K562 (cell line): ENCODE results near the gene PLEKHG4B. TPM values are rescaled to one million over a fixed set of nuclear protein-coding genes. Genes with fewer than 3 reads are reported as not detected.
A peak's percentile ranks its signal among the peaks of the same experiment; 100 is the strongest.

Experiments used
- ATAC-seq: fragments of 200-7000 bp; cut with Tn5 transposase; 3 replicates; pipeline ENCODE4 v1.9.1; 2020; ENCODE audit warnings: moderate library complexity
- BruUV-seq: library from RNA; stranded (reverse); fragments of 400-500 nt; replicated peaks from 2 replicates; lab custom pipeline; 2021; lab: Mats Ljungman, UMichigan
- CTCF ChIA-PET: fragments of 300-600 bp; formaldehyde crosslinking; extraction: SDS; loops from one replicate; lab custom pipeline; 2021; ENCODE audit warnings: low intra/inter-chr PET ratio; lab: Yijun Ruan, JAX
- POLR2A ChIA-PET: fragments of 300-600, 350-650 bp; sonication (Branson Sonifier 250); formaldehyde crosslinking; extraction: SDS; loops from one replicate; lab custom pipeline; 2021; ENCODE audit warnings: antibody characterized with exemption, inconsistent platforms; lab: Yijun Ruan, JAX
- DNase-seq, 4 experiments: peaks; one replicate each; pipeline versions ENCODE4 v3.0.0 to v3.0.0-alpha.2; 2011 to 2018; ENCODE audit warnings: low spot score in 3 of 4, mixed read lengths in 3 of 4; ENCODE audit errors: extremely low read depth in 1 of 4
- FAIRE-seq: peaks from 2 replicates; lab custom pipeline; 2011; peaks lifted over from hg19 to GRCh38; lab: Jason Lieb, UNC
- H2AFZ ChIP-seq: 2 replicates; pipeline ENCODE4 v1.6.0; 2011; ENCODE audit warnings: low read depth, low read length, control low read depth, inconsistent platforms
- H3K27ac ChIP-seq: fragments of 200-600 bp; 3 replicates; pipeline ENCODE4 v1.8.0; 2011; ENCODE audit warnings: low read depth, mild to moderate bottlenecking, control low read depth, inconsistent platforms, low read length, moderate library complexity, mixed read lengths; ENCODE audit errors: extremely low read depth
- H3K27me3 ChIP-seq, 2 experiments: fragments of 300-600 bp in 1 of 2; 2 replicates in 1 of 2; 3 replicates in 1 of 2; pipeline versions ENCODE4 v1.6.0 to v1.8.0; 2011; ENCODE audit warnings: inconsistent platforms in 2 of 2, low read length in 2 of 2, mild to moderate bottlenecking in 1 of 2, mixed read lengths in 1 of 2, moderate library complexity in 1 of 2; ENCODE audit not compliant: control insufficient read depth in 2 of 2, insufficient read depth in 2 of 2
- H3K36me3 ChIP-seq: fragments of 300-600 bp; 3 replicates; pipeline ENCODE4 v1.8.0; 2011; ENCODE audit warnings: mild to moderate bottlenecking, low read length, inconsistent platforms; ENCODE audit not compliant: control insufficient read depth, insufficient read depth
- H3K4me1 ChIP-seq, 2 experiments: fragments of 200-600 bp in 1 of 2; replicated peaks in 1 of 2; 2 replicates in 1 of 2; 3 replicates in 1 of 2; pipeline versions ENCODE4 v1.5.1 to v1.8.0; 2011; ENCODE audit warnings: inconsistent platforms in 2 of 2, low read length in 2 of 2, mild to moderate bottlenecking in 1 of 2, mixed read lengths in 1 of 2, moderate library complexity in 1 of 2; ENCODE audit not compliant: control insufficient read depth in 2 of 2, insufficient read depth in 2 of 2
- H3K4me2 ChIP-seq: 2 replicates; pipeline ENCODE4 v1.6.1; 2011; ENCODE audit warnings: low read length, control low read depth, inconsistent platforms, mixed read lengths; ENCODE audit not compliant: insufficient read depth
- H3K4me3 ChIP-seq: fragments of 200-600 bp; sonication (generic), shearing (Covaris generic); 2 replicates; pipeline ENCODE4 v1.5.1; 2016; ENCODE audit warnings: control low read depth, inconsistent platforms
- H3K79me2 ChIP-seq: fragments of 200-600 bp; 3 replicates; pipeline ENCODE4 v1.8.0; 2011; ENCODE audit warnings: low read length, inconsistent platforms; ENCODE audit not compliant: control insufficient read depth, insufficient read depth
- H3K9ac ChIP-seq, 2 experiments: 2 replicates each; pipeline versions ENCODE4 v1.6.0 to v1.6.1; 2011; ENCODE audit warnings: low read depth in 2 of 2, low read length in 2 of 2, control low read depth in 1 of 2, inconsistent platforms in 1 of 2, mild to moderate bottlenecking in 1 of 2, mixed read lengths in 1 of 2; ENCODE audit not compliant: insufficient read depth in 1 of 2
- H3K9me1 ChIP-seq: one replicate; pipeline ENCODE4 v1.6.0; 2011; ENCODE audit warnings: inconsistent platforms, mild to moderate bottlenecking, low read length, moderate library complexity; ENCODE audit not compliant: control insufficient read depth, insufficient read depth
- H3K9me3 ChIP-seq: replicated peaks from 2 replicates; pipeline ENCODE4 v1.5.1; 2011; ENCODE audit warnings: low read depth, low read length, inconsistent platforms; ENCODE audit not compliant: control insufficient read depth, insufficient read depth
- H4K20me1 ChIP-seq: replicated peaks from 2 replicates; pipeline ENCODE4 v1.6.1; 2011; ENCODE audit warnings: low read length, inconsistent platforms, mixed read lengths; ENCODE audit not compliant: control insufficient read depth, insufficient read depth
- DNMT1 ChIP-seq: fragments of 450-650 bp; IDR thresholded peaks from 2 replicates; pipeline ENCODE4 v1.6.1; 2016; ENCODE audit warnings: antibody characterized with exemption, mild to moderate bottlenecking
- RB1 ChIP-seq: fragments of 450-650 bp; IDR thresholded peaks from 2 replicates; pipeline ENCODE4 v1.6.1; 2017; ENCODE audit warnings: low read depth, mild to moderate bottlenecking
- SMARCC2 ChIP-seq: fragments of 450-650 bp; IDR thresholded peaks from 2 replicates; pipeline ENCODE4 v1.6.1; 2017; ENCODE audit warnings: antibody characterized with exemption, moderate library complexity, mild to moderate bottlenecking, low read depth
- SP1 ChIP-seq: sonication (generic); formaldehyde crosslinking; IDR thresholded peaks from 2 replicates; pipeline ENCODE4 v1.8.1; 2022; ENCODE audit warnings: mild to moderate bottlenecking, missing genetic modification reagents
- TGIF2 ChIP-seq: sonication (generic); formaldehyde crosslinking; IDR thresholded peaks from 2 replicates; pipeline ENCODE4 v1.8.1; 2022; ENCODE audit warnings: mild to moderate bottlenecking, missing genetic modification reagents, moderate library complexity
- WGBS: fragments of 100-300 bp; shearing (Covaris generic); methylation state at CpG from one replicate; pipeline ENCODE4 v1.1.6; 2016; ENCODE audit warnings: low coverage, mixed read lengths; ENCODE audit not compliant: insufficient coverage; ENCODE audit errors: missing lambda C conversion rate; 5-methylcytosine and 5-hydroxymethylcytosine counted together
- in situ Hi-C: fragments of 300-500 bp; cut with MboI; formaldehyde crosslinking; loops from 4 replicates; pipeline ENCODE4 v1.15.0; 2018; ENCODE audit warnings: inconsistent platforms, mixed read lengths
- intact Hi-C: fragments of 100-400 bp; cut with micrococcal nuclease; formaldehyde crosslinking; loops from 2 replicates; pipeline ENCODE4 v1.14.2; 2022
- polyA plus RNA-seq, 8 experiments: library from polyadenylated mRNA; depleted of rRNA in 4 of 8; stranded (reverse) in 5 of 8; unstranded in 3 of 8; fragments of >200 nt; fragmentation: Nextera tagmentation in 2 of 8; fragmentation: Illumina TruSeq in 1 of 8; extraction: Ambion mirVana in 2 of 8; extraction: Trizol in 1 of 8; gene quantifications; 2 replicates each; pipeline versions ENCODE4 v1.2.1 to v1.2.3, GENCODE V29; 2011 to 2014; ENCODE audit warnings: inconsistent platforms in 1 of 8, missing spikeins in 1 of 8
- total RNA-seq, 7 experiments: library from RNA; depleted of rRNA in 6 of 7; stranded (reverse); fragments of >200 nt in 6 of 7; fragmentation: Illumina TruSeq in 2 of 7; extraction: Trizol in 2 of 7; gene quantifications; 2 replicates each; pipeline versions ENCODE4 v1.2.1 to v1.2.3, GENCODE V29; 2011 to 2021; ENCODE audit warnings: low replicate concordance in 1 of 7
- TF ChIP-seq, protein P1 (sequence below): fragments of 450-650 bp; IDR thresholded peaks from 2 replicates; pipeline ENCODE4 v1.6.1; 2016
- TF ChIP-seq, protein P2 (sequence below): fragments of 250-450 bp; sonication (Bioruptor Pico); IDR thresholded peaks from 2 replicates; pipeline ENCODE4 v1.8.0; 2022; ENCODE audit warnings: moderate library complexity, mild to moderate bottlenecking, inconsistent platforms

Gene PLEKHG4B
- total and polyA plus RNA-seq, 9 of the 15 experiments (the other 6 are each of a cell fraction or from before 2014, with no cell fraction given): 0.02 TPM; not detected in 8

GRCh38 chr5:188488-189481 is 96.8 kb downstream of the PLEKHG4B start (continued):
- TF ChIP-seq TGIF2 (CRISPR knock-in tag): no peak
- TF ChIP-seq DNMT1: no peak
- TF ChIP-seq, protein P1, sequence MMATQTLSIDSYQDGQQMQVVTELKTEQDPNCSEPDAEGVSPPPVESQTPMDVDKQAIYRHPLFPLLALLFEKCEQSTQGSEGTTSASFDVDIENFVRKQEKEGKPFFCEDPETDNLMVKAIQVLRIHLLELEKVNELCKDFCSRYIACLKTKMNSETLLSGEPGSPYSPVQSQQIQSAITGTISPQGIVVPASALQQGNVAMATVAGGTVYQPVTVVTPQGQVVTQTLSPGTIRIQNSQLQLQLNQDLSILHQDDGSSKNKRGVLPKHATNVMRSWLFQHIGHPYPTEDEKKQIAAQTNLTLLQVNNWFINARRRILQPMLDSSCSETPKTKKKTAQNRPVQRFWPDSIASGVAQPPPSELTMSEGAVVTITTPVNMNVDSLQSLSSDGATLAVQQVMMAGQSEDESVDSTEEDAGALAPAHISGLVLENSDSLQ: no peak
- 0 out of 2 replicates have a peak, but pooled peaks have one; percentile 34 for TF ChIP-seq SP1 (CRISPR knock-in tag)
- TF ChIP-seq, protein P2, sequence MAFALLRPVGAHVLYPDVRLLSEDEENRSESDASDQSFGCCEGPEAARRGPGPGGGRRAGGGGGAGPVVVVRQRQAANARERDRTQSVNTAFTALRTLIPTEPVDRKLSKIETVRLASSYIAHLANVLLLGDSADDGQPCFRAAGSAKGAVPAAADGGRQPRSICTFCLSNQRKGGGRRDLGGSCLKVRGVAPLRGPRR (CRISPR knock-in tag): no peak
- peak; percentile 51; the same call in 1 of the 2 replicates for TF ChIP-seq RB1

DNA sequence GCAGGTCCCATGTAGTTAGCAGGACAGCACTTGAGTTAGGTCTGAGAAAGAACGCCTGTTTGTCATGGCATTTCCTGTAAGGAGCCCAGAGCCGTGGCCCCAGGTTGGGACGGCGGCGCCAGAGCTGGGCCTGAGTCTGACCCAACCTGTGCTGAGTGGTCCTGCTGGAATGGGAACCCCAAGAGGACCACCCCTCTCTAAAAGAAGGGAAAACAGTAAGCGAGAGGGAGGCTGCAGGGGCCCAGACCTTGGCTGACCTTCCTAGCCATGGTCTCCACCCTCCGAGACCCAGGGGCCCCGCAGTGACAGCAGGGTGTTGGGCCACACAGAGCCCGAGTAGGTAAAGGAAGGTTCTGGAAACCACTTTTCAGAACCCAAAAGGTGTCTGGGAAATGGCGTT is 97.5 kb downstream of the PLEKHG4B start:
- ChIA-PET POLR2A (interaction anchor here (0.7 to 1.4 kb wide), 3 partner anchors 12 to 32 kb away, joined by 3 read pairs; no protein-coding TSS in a partner anchor), CTCF (no interaction called here)
- DNase-seq: no peak
- Histone ChIP-seq H3K27me3 (peaks cover 43 to 90% of the 10 kb centered on the region in 2 experiments), H3K4me1 (peaks cover 0 to 61% of the 10 kb centered on the region in 2 experiments; a peak in 2 of 5 replicates), H3K9ac (peak overlapping the region in 1 of 2 experiments; percentile 28; a peak in 1 of 4 replicates), H3K79me2 (no peaks in the 10 kb centered on the region), H4K20me1 (peaks cover 32% of the 10 kb centered on the region), H3K9me1 (no peaks in the 10 kb centered on the region), H2AFZ (no peak overlapping the region), H3K4me2 (no peak overlapping the region), H3K27ac (no peak overlapping the region), H3K9me3 (no peaks in the 10 kb centered on the region), H3K36me3 (no peaks in the 10 kb centered on the region), H3K4me3 (no peak overlapping the region)
- 34% methylated on average over 7 of the region's 10 CpGs for WGBS
- BruUV-seq: no TSS peak
- intact Hi-C loops (loop anchor here (5.0 kb wide), 1 partner anchor 248 kb away; no protein-coding TSS in a partner anchor), in situ Hi-C loops (no loop called here)
- ATAC-seq: no peak
- no peak for FAIRE-seq
- TF ChIP-seq SMARCC2: no peak
